ENCODE data around the gene MAP3K1.
A peak's percentile ranks its signal among the peaks of the same experiment; 100 is the strongest.

MAP3K1 gene

GRCh38 chr5:56849671-56850070, 34.3 kb downstream of the MAP3K1 start:
- no peak for DNase-seq

- DNase-seq: no peak
These were observed 35.1 kb downstream of the MAP3K1 start for GRCh38 chr5:56850423-56850822.

GRCh38 chr5:56851258-56851941, 36.1 kb downstream of the MAP3K1 start:
- DNase-seq: no peak

GRCh38 chr5:56852228-56853000, 37.1 kb downstream of the MAP3K1 start:
- DNase-seq: no peak

GRCh38 chr5:56853698-56854097, 38.3 kb downstream of the MAP3K1 start:
- no peak for DNase-seq

GRCh38 chr5:56854920-56855319, 39.6 kb downstream of the MAP3K1 start:
- no peak for DNase-seq

- no peak for DNase-seq
These were observed 41.3 kb downstream of the MAP3K1 start for GRCh38 chr5:56856541-56857178.

- DNase-seq: no peak
These were observed 43.6 kb downstream of the MAP3K1 start for GRCh38 chr5:56858777-56859442.

GRCh38 chr5:56861893-56862485, 46.6 kb downstream of the MAP3K1 start:
- DNase-seq: no peak

GRCh38 chr5:56862909-56863308, 47.6 kb downstream of the MAP3K1 start:
- no peak for DNase-seq

- DNase-seq: no peak
These were observed 56.4 kb downstream of the MAP3K1 start for GRCh38 chr5:56871777-56872176.

- DNase-seq: no peak
These were observed 57.7 kb downstream of the MAP3K1 start for GRCh38 chr5:56873056-56873455.

- DNase-seq: no peak
These were observed 61.0 kb downstream of the MAP3K1 start for GRCh38 chr5:56876327-56876726.

- DNase-seq: no peak
These were observed 66.2 kb downstream of the MAP3K1 start for GRCh38 chr5:56881571-56881970.

- no peak for DNase-seq
These were observed 78.1 kb downstream of the MAP3K1 start for GRCh38 chr5:56893251-56893951.

GRCh38 chr5:56896763-56897162, 81.4 kb downstream of the MAP3K1 start:
- no peak for DNase-seq

- no peak for DNase-seq
These were observed 82.9 kb downstream of the MAP3K1 start for GRCh38 chr5:56898213-56898612.

- no peak for DNase-seq
These were observed 85.0 kb downstream of the MAP3K1 start for GRCh38 chr5:56900395-56900794.

- DNase-seq: no peak
These were observed 85.7 kb downstream of the MAP3K1 start for GRCh38 chr5:56900858-56901578.

GRCh38 chr5:56908942-56909293, 93.6 kb downstream of the MAP3K1 start:
- no peak for DNase-seq

GRCh38 chr5:56909294-56910209, 94.2 kb downstream of the MAP3K1 start, which contains the start of gene SETD9:
SETD9 (plus strand) TSS chr5:56909596; CDS start chr5:56909646, 50 bp downstream.
- DNase-seq: peak; percentile 91
